Mesothelial cell of epicardium (in vitro differentiated cells): ENCODE results near the gene ANKS1A. TPM values are rescaled to one million over a fixed set of nuclear protein-coding genes. Genes with fewer than 3 reads are reported as not detected.

ENCODE experiments used
- DNase-seq, 2 experiments: peaks; one replicate each; pipeline ENCODE4 v3.0.0; 2021; ENCODE audit warnings: low spot score in 2 of 2; ENCODE audit not compliant: unreplicated experiment in 2 of 2
- H3K27ac Mint-ChIP-seq: 2 replicates; pipeline ENCODE4 v1.8.0; 2021; ENCODE audit warnings: mixed read lengths
- H3K27me3 Mint-ChIP-seq: 2 replicates; pipeline ENCODE4 v1.8.0; 2021; ENCODE audit warnings: low read depth, mixed read lengths
- H3K36me3 Mint-ChIP-seq: 2 replicates; pipeline ENCODE4 v1.8.0; 2021; ENCODE audit warnings: mixed read lengths
- H3K4me1 Mint-ChIP-seq: 2 replicates; pipeline ENCODE4 v1.8.0; 2021; ENCODE audit warnings: mixed read lengths
- H3K4me3 Mint-ChIP-seq: 2 replicates; pipeline ENCODE4 v1.8.0; 2021; ENCODE audit warnings: mild to moderate bottlenecking, moderate library complexity, mixed read lengths
- H3K9me3 Mint-ChIP-seq: 2 replicates; pipeline ENCODE4 v1.8.0; 2021; ENCODE audit warnings: mixed read lengths
- CTCF ChIP-seq: fragments of 200-600 bp; sonication (generic); IDR thresholded peaks from one replicate; pipeline ENCODE4 v1.5.0; 2021; ENCODE audit warnings: antibody characterized with exemption; ENCODE audit not compliant: unreplicated experiment
- total RNA-seq: library from RNA; stranded (reverse); gene quantifications from 3 replicates; pipeline ENCODE4 v1.2.1, GENCODE V29; 2021

Gene ANKS1A
- total RNA-seq, 1 donor from 2014 or later = 30.6 TPM

GRCh38 chr6:34906826-34907225 is 17.8 kb downstream of the ANKS1A start:
- peaks cover 2% of the 10 kb centered on the region for H3K36me3 Mint-ChIP-seq
- TF ChIP-seq CTCF = no peak
- no peak overlapping the region for H3K27ac Mint-ChIP-seq
- H3K9me3 Mint-ChIP-seq = no peaks in the 10 kb centered on the region
- no peaks in the 10 kb centered on the region for H3K27me3 Mint-ChIP-seq
- H3K4me3 Mint-ChIP-seq = no peak overlapping the region
- peaks cover 10% of the 10 kb centered on the region for H3K4me1 Mint-ChIP-seq
- no peak for DNase-seq

DNA sequence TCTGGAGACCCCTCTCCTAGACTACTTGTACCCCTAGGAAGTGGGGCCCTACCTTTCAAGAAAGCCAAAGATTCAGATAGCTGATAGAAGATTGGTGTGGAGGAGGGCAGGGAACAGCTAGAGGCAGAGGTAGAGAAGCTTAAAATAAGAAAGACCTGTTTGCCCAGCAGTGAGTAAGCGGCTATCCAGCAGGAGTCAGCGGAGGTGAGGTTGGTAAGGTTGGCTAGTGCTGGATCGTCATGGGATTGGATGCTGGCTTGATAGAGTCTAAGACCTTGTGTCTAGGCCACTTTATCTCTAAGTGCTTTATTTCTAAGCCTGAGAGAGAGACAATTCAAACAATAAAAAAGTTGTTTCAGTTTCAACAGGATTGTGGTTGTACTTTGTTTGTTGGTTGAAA is 19.1 kb downstream of the ANKS1A start:
- no peaks in the 10 kb centered on the region for H3K27me3 Mint-ChIP-seq
- H3K9me3 Mint-ChIP-seq = no peaks in the 10 kb centered on the region
- TF ChIP-seq CTCF = no peak
- no peak overlapping the region for H3K4me3 Mint-ChIP-seq
- no peak overlapping the region for H3K27ac Mint-ChIP-seq
- peaks cover 10% of the 10 kb centered on the region for H3K4me1 Mint-ChIP-seq
- no peak for DNase-seq
- peaks cover 2% of the 10 kb centered on the region for H3K36me3 Mint-ChIP-seq

DNA sequence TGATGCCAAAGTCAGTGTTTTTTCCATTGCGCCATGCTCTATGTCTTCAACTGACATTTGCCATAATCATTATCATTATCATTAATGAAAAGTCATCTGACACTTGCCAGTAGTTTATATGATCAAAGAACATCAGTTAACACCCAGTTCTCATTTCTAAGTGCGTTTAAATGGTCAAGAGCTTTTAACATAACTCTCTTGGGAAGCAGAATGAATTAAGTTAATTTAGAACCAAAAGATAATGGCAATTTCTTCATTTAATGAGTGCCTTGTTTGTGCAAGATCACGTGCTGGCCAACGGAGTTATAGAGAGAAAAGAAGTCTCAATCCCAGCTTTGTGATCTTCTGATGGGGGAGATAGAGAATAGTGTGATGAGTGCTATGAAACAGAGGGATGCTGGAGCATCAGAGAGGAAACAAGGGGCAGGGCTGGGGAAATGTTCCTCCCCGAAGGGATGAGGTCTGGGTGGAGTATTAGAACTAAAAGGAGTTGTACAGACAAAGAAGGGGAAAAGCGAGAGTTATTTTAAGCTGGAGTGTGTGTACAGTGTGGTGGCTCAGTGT is 20.3 kb downstream of the ANKS1A start:
- no peak overlapping the region for H3K4me3 Mint-ChIP-seq
- H3K27ac Mint-ChIP-seq = no peak overlapping the region
- peaks cover 10% of the 10 kb centered on the region for H3K4me1 Mint-ChIP-seq
- no peaks in the 10 kb centered on the region for H3K9me3 Mint-ChIP-seq
- TF ChIP-seq CTCF = no peak
- DNase-seq = no peak
- peaks cover 2% of the 10 kb centered on the region for H3K36me3 Mint-ChIP-seq
- no peaks in the 10 kb centered on the region for H3K27me3 Mint-ChIP-seq

DNA sequence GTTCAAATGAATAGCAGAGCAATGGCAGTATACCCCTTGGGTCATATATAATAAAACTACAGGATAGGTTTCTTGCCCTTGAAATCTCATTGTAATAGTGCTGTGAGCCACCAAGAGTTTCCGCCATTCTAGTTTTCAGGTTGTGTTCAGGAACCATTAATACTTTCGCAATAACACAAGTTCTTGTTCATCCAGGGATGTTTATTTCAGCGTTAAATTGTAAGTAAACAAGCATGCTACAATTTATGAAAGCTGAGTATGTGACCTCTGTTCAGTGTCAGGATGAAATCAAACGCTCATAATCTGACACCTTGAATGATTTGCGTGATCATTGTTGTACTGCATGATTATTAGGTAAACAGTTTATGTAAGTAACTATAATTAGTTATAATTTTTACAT is 22.8 kb downstream of the ANKS1A start:
- peaks cover 2% of the 10 kb centered on the region for H3K36me3 Mint-ChIP-seq
- H3K27me3 Mint-ChIP-seq = no peaks in the 10 kb centered on the region
- TF ChIP-seq CTCF = no peak
- H3K4me3 Mint-ChIP-seq = no peak overlapping the region
- H3K9me3 Mint-ChIP-seq = no peaks in the 10 kb centered on the region
- H3K27ac Mint-ChIP-seq = no peak overlapping the region
- DNase-seq = no peak
- no peaks in the 10 kb centered on the region for H3K4me1 Mint-ChIP-seq

GRCh38 chr6:34912715-34913464 is 23.8 kb downstream of the ANKS1A start:
- DNase-seq = no peak
- TF ChIP-seq CTCF = no peak
- no peaks in the 10 kb centered on the region for H3K9me3 Mint-ChIP-seq
- no peaks in the 10 kb centered on the region for H3K4me1 Mint-ChIP-seq
- H3K4me3 Mint-ChIP-seq = no peak overlapping the region
- no peaks in the 10 kb centered on the region for H3K36me3 Mint-ChIP-seq
- no peak overlapping the region for H3K27ac Mint-ChIP-seq
- no peaks in the 10 kb centered on the region for H3K27me3 Mint-ChIP-seq
